GM23248 (cell line): ENCODE results near the gene RALB. TPM values are rescaled to one million over a fixed set of nuclear protein-coding genes. Genes with fewer than 3 reads are reported as not detected.

ENCODE experiments used
- DNase-seq: peaks from one replicate; pipeline ENCODE4 v3.0.0-alpha.2; 2015
- H2AFZ ChIP-seq: fragments of 200-600 bp; sonication (generic); 2 replicates; pipeline ENCODE4 v1.6.1; 2016; ENCODE audit warnings: antibody characterized with exemption
- H3F3A ChIP-seq: fragments of 200-600 bp; sonication (generic); 2 replicates; pipeline ENCODE4 v1.6.1; 2016; ENCODE audit warnings: mild to moderate bottlenecking, antibody characterized with exemption, mixed run types; ENCODE audit not compliant: insufficient read depth
- H3K27ac ChIP-seq: fragments of 200-600 bp; sonication (generic); 2 replicates; pipeline ENCODE4 v1.5.1; 2016; ENCODE audit warnings: mild to moderate bottlenecking
- H3K27me3 ChIP-seq: fragments of 200-600 bp; sonication (generic); replicated peaks from 2 replicates; pipeline ENCODE4 v1.6.1; 2016; ENCODE audit warnings: mild to moderate bottlenecking; ENCODE audit not compliant: insufficient read depth
- H3K36me3 ChIP-seq: fragments of 200-600 bp; sonication (generic); 2 replicates; pipeline ENCODE4 v1.6.1; 2016; ENCODE audit warnings: low read depth, mild to moderate bottlenecking
- H3K4me1 ChIP-seq: fragments of 200-600 bp; sonication (generic); 2 replicates; pipeline ENCODE4 v1.6.1; 2016; ENCODE audit warnings: mild to moderate bottlenecking; ENCODE audit not compliant: insufficient read depth
- H3K4me2 ChIP-seq: fragments of 200-600 bp; sonication (generic); one replicate; pipeline ENCODE4 v1.6.1; 2016; ENCODE audit warnings: mild to moderate bottlenecking; ENCODE audit not compliant: unreplicated experiment
- H3K4me3 ChIP-seq: fragments of 200-600 bp; sonication (generic); 2 replicates; pipeline ENCODE4 v1.5.1; 2016; ENCODE audit warnings: mild to moderate bottlenecking
- H3K79me2 ChIP-seq: fragments of 200-600 bp; sonication (generic); 2 replicates; pipeline ENCODE4 v1.6.1; 2016; ENCODE audit warnings: mild to moderate bottlenecking; ENCODE audit not compliant: insufficient read depth
- H3K9ac ChIP-seq: fragments of 200-600 bp; sonication (generic); 2 replicates; pipeline ENCODE4 v1.6.1; 2016; ENCODE audit warnings: mild to moderate bottlenecking
- H3K9me2 ChIP-seq: fragments of 200-600 bp; sonication (generic); 2 replicates; pipeline ENCODE4 v1.6.1; 2016; ENCODE audit warnings: mixed run types, mild to moderate bottlenecking, moderate library complexity; ENCODE audit not compliant: insufficient read depth
- H3K9me3 ChIP-seq: fragments of 200-600 bp; sonication (generic); one replicate; pipeline ENCODE4 v1.6.1; 2017; ENCODE audit warnings: low read depth
- H4K20me1 ChIP-seq: fragments of 200-600 bp; sonication (generic); 2 replicates; pipeline ENCODE4 v1.6.0; 2016; ENCODE audit not compliant: insufficient read depth
- EZH2 ChIP-seq: fragments of 200-600 bp; sonication (generic); IDR thresholded peaks from 2 replicates; pipeline ENCODE4 v1.6.1; 2018; ENCODE audit warnings: antibody characterized with exemption, mild to moderate bottlenecking; ENCODE audit not compliant: insufficient read depth, poor library complexity, severe bottlenecking
- EZH2phosphoT487 ChIP-seq: fragments of 200-600 bp; sonication (generic); IDR thresholded peaks from 2 replicates; pipeline ENCODE4 v1.6.1; 2018; ENCODE audit warnings: antibody characterized with exemption, moderate library complexity, mild to moderate bottlenecking, low read depth; ENCODE audit not compliant: insufficient read depth
- WGBS, 2 experiments: methylation state at CpG; one replicate each; pipeline ENCODE4 v1.1.6; 2015 to 2017; ENCODE audit warnings: low lambda C conversion rate in 2 of 2, low coverage in 1 of 2; ENCODE audit errors: missing lambda C conversion rate in 2 of 2; 5-methylcytosine and 5-hydroxymethylcytosine counted together
- in situ Hi-C: fragments of 300-500 bp; cut with MboI; formaldehyde crosslinking; loops from 2 replicates; pipeline ENCODE4 v1.15.0; 2020
- polyA plus RNA-seq: library from polyadenylated mRNA; unstranded; fragments of >200 nt; fragmentation: Nextera tagmentation; extraction: Ambion mirVana; gene quantifications from 2 replicates; pipeline ENCODE4 v1.2.1, GENCODE V29; 2016
- total RNA-seq: library from RNA; depleted of rRNA; stranded (reverse); fragments of >200 nt; shearing (Covaris generic); gene quantifications from 2 replicates; pipeline ENCODE4 v1.2.3, GENCODE V29; 2014

The RALB gene
- total and polyA plus RNA-seq, 2 experiments from 2014 or later, result 65.7 to 105 TPM

DNA sequence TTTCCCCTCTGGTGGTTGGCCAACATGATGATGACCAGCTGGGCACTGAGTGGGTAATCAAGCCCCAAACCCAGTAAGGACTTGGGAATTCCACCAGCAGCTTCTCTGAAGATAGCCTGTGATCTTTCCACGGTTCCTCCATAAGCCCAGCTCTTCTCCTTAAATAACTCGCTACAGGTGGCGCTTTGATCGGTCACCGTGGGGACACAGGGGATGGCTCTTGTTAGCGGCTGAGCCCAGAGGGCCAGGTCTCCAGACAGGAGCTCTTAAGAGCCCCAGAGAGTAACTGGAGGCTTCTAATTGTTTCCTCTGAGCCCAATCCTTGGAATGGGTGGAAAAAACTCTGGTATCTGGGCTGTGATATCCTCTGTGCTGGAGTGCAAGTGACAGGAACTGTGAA lies 79.7 kb downstream of the RALB start:
- no peaks in the 10 kb centered on the region for H4K20me1 ChIP-seq
- H3K4me1 ChIP-seq, result no peaks in the 10 kb centered on the region
- peaks cover 30% of the 10 kb centered on the region for H3K27me3 ChIP-seq
- no peak overlapping the region for H3K4me3 ChIP-seq
- H3K27ac ChIP-seq, result no peak overlapping the region
- TF ChIP-seq EZH2, result no peak
- no peak for TF ChIP-seq EZH2phosphoT487
- no peaks in the 10 kb centered on the region for H3K9me2 ChIP-seq
- no peak overlapping the region for H3K9ac ChIP-seq
- H3F3A ChIP-seq, result no peaks in the 10 kb centered on the region
- 90 to 95% methylated on average over 6 of the region's 6 CpGs for WGBS, 2 experiments
- no peaks in the 10 kb centered on the region for H3K36me3 ChIP-seq
- H3K4me2 ChIP-seq, result no peak overlapping the region
- DNase-seq, result no peak
- in situ Hi-C loops, result loop anchor here (25.0 kb wide), 1 partner anchor 755 kb away; no protein-coding TSS in a partner anchor
- H3K79me2 ChIP-seq, result no peaks in the 10 kb centered on the region
- no peaks in the 10 kb centered on the region for H3K9me3 ChIP-seq
- no peak overlapping the region for H2AFZ ChIP-seq

DNA sequence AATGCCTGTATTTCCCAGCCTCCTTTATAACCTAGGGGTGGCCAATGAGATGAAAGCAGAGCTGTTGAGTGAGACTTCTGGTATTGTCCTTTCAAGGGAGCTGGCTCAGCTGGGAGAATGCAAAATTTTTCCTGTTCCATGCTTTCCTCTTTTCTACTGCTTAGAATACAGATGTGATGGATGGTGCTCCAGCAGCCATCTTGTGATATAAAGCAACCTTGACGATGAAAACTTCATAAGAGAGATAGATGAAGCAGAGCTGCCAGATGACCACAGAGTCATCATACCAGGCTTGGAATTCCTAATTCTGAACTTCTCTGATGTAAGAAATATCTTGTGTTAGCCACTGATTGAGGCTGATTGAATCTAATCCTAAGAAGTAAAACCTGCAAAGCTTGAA lies 81.4 kb downstream of the RALB start:
- H3K9me3 ChIP-seq, result no peaks in the 10 kb centered on the region

DNA sequence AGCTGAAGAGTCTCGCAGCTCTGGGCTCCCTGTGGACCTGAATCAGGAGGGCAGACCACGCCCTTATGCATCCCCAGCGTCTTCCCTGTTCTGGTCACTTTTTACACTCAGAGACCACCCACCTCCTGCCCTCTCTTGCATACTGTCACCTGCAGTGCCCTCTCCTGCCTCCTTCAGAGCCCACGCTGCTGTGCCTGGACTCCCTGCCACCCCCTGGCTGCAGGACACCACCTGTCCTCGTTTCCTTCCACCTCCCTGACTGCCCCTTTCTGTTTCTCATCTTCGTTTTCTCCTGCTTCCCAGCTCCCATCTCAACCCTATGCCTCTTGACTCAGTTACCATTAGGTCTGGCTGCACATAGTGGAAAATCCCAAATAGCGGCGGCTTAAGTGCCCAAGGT lies 84.1 kb downstream of the RALB start:
- Histone ChIP-seq H3K4me1 (no peaks in the 10 kb centered on the region), H3F3A (no peaks in the 10 kb centered on the region), H2AFZ (no peak overlapping the region), H3K9me3 (no peaks in the 10 kb centered on the region), H3K27ac (no peak overlapping the region), H3K4me3 (no peak overlapping the region), H3K36me3 (no peaks in the 10 kb centered on the region), H3K79me2 (no peaks in the 10 kb centered on the region), H3K27me3 (peaks cover 18% of the 10 kb centered on the region), H3K4me2 (no peak overlapping the region), H4K20me1 (no peaks in the 10 kb centered on the region), H3K9ac (no peak overlapping the region), H3K9me2 (no peaks in the 10 kb centered on the region)
- TF ChIP-seq EZH2 (no peak), EZH2phosphoT487 (no peak)
- DNase-seq, result no peak
- in situ Hi-C loops, result loop anchor here (25.0 kb wide), 1 partner anchor 751 kb away; no protein-coding TSS in a partner anchor
- WGBS, 2 experiments, result 52 to 61% methylated on average over 8 of the region's 8 CpGs

More for the DNA sequence above, 81.4 kb downstream of the RALB start:
- Histone ChIP-seq H3K9ac (no peak overlapping the region), H4K20me1 (no peaks in the 10 kb centered on the region), H2AFZ (no peak overlapping the region), H3K4me2 (no peak overlapping the region), H3K27ac (no peak overlapping the region), H3K79me2 (no peaks in the 10 kb centered on the region), H3K36me3 (no peaks in the 10 kb centered on the region), H3K4me3 (no peak overlapping the region), H3K27me3 (peaks cover 30% of the 10 kb centered on the region), H3F3A (no peaks in the 10 kb centered on the region), H3K9me2 (no peaks in the 10 kb centered on the region), H3K4me1 (no peaks in the 10 kb centered on the region)
- no peak for TF ChIP-seq EZH2phosphoT487
- TF ChIP-seq EZH2, result no peak
- no peak for DNase-seq
- in situ Hi-C loops, result loop anchor here (25.0 kb wide), 1 partner anchor 753 kb away; no protein-coding TSS in a partner anchor
- WGBS, 2 experiments, result 95 to 100% methylated on average over 1 of the region's 1 CpG

DNA sequence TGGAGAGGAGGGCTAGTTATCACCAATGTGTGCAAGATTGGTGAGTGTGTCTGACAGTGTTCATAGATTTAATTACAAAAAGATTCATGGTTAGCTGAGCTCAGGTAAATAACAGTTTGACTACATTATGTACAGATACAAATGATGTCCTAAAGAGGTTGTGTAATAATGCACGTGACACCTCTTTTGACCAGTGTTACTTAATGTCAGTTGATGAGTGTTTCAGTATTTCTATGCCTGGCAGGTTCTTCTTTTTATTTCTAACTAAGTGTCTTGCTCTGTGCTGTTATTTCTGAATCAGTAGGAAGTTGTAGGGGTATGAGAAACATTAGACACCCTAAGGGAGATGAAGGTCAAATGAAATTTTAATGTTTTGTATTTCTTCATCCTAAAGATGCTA lies 85.4 kb downstream of the RALB start:
- H3K9ac ChIP-seq, result no peak overlapping the region
- H3K27ac ChIP-seq, result no peak overlapping the region
- in situ Hi-C loops, result loop anchor here (25.0 kb wide), 1 partner anchor 749 kb away; no protein-coding TSS in a partner anchor
- H3K36me3 ChIP-seq, result no peaks in the 10 kb centered on the region
- H3K27me3 ChIP-seq, result peaks cover 24% of the 10 kb centered on the region
- no peaks in the 10 kb centered on the region for H3F3A ChIP-seq
- TF ChIP-seq EZH2 (no peak), EZH2phosphoT487 (no peak)
- no peaks in the 10 kb centered on the region for H3K79me2 ChIP-seq
- 44 to 50% methylated on average over 1 of the region's 1 CpG for WGBS, 2 experiments
- DNase-seq, result no peak
- no peak overlapping the region for H3K4me2 ChIP-seq
- H4K20me1 ChIP-seq, result no peaks in the 10 kb centered on the region
- H3K9me3 ChIP-seq, result no peaks in the 10 kb centered on the region
- H2AFZ ChIP-seq, result no peak overlapping the region
- H3K9me2 ChIP-seq, result no peaks in the 10 kb centered on the region
- no peak overlapping the region for H3K4me3 ChIP-seq
- H3K4me1 ChIP-seq, result no peaks in the 10 kb centered on the region

DNA sequence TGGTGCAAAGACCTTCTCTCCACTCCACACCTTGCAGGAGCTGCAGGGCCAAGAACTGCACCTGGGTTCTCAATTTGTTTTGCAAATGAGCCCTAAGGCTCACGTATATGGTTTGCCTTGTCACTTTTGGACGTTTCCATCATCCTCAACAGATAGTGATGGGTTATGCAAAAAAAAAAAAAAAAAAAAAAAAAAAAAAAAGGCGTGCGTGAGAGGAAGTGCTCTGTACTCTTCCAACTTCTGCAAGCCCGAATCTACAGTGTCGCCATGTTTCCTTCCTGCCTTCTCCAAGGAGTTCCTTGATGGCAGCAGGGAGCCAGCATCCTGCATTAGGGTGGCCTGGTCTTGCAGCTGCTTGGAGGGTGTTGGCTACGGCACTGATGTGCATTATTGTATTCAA lies 89.3 kb downstream of the RALB start:
- H3K9me2 ChIP-seq, result no peaks in the 10 kb centered on the region
- no peak overlapping the region for H3K4me3 ChIP-seq
- no peak overlapping the region for H3K27ac ChIP-seq
- H2AFZ ChIP-seq, result no peak overlapping the region
- H3K4me2 ChIP-seq, result no peak overlapping the region
- H3K79me2 ChIP-seq, result no peaks in the 10 kb centered on the region
- DNase-seq, result no peak
- H3K9ac ChIP-seq, result no peak overlapping the region
- 64 to 68% methylated on average over 7 of the region's 7 CpGs for WGBS, 2 experiments
- in situ Hi-C loops, result loop anchor here (5.0 to 25.0 kb wide), 2 partner anchors 335 to 745 kb away; no protein-coding TSS in a partner anchor
- no peaks in the 10 kb centered on the region for H3K9me3 ChIP-seq
- H3K4me1 ChIP-seq, result no peaks in the 10 kb centered on the region
- H4K20me1 ChIP-seq, result no peaks in the 10 kb centered on the region
- TF ChIP-seq EZH2 (no peak), EZH2phosphoT487 (no peak)
- no peaks in the 10 kb centered on the region for H3K36me3 ChIP-seq
- peaks cover 22% of the 10 kb centered on the region; the same call in 1 of the 2 replicates for H3K27me3 ChIP-seq
- no peaks in the 10 kb centered on the region for H3F3A ChIP-seq
